ENCODE data around the gene RAP1GAP2. TPM values are rescaled to one million over a fixed set of nuclear protein-coding genes. Genes with fewer than 3 reads are reported as not detected.
A peak's percentile ranks its signal among the peaks of the same experiment; 100 is the strongest.

Gene RAP1GAP2
- polyA plus RNA-seq, 3 donors, result 1.5 to 48.4 (median 6.1) TPM

DNA sequence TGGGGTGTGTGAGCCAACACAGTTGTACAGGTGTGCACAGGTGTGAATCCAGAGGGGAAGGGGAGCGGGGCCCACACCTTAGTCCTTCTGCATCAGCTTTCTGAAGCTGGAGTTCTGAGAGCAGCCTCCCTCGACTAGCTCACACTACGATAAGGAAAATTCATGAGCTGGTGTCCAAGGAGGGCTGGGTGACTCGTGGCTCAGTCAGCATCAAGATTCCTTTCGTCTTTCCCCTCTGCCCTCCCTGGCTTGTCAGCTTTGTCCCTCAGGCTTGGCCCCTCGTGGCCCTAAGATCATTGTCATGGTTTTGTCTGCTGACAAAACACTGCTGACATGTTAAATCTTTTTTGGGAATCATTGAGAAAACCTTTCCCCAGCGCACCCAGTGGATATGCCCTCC is 219.7 kb downstream of the RAP1GAP2 start:
- peaks cover 0 to 4% of the 10 kb centered on the region in 2 donors for H3K9me3 ChIP-seq (replicated peaks in 1 of 2; ENCODE audit: control insufficient read depth in 1 of 2, insufficient read depth in 1 of 2, low read length in 2 of 2)
- 100% methylated on average over 7 of the region's 7 CpGs for WGBS (ENCODE audit: insufficient coverage)
- H3K36me3 ChIP-seq (replicated peaks in 1 of 2; ENCODE audit: control insufficient read depth in 1 of 2, insufficient read depth in 2 of 2, low read length in 2 of 2), result peaks cover 79 to 100% of the 10 kb centered on the region in 2 donors
- no peak for DNase-seq
- Mint-ChIP-seq H3K27ac (peak overlapping the region in 2 of 7 donors; percentile 57 to 59), H3K27me3 (ENCODE audit: low read depth in 3 of 3) (no peaks in the 10 kb centered on the region), H3K9me3 (peaks cover 0 to 10% (median 7%) of the 10 kb centered on the region in 7 donors), H3K4me3 (no peak overlapping the region), H3K4me1 (no peaks in the 10 kb centered on the region), H3K36me3 (peaks cover 70 to 96% of the 10 kb centered on the region in 2 donors)
- no peak overlapping the region for H2AFZ ChIP-seq (ENCODE audit: insufficient read depth, low read depth, low read length, poor library complexity, severe bottlenecking)
- no peaks in the 10 kb centered on the region for H3K79me2 ChIP-seq (ENCODE audit: insufficient read depth, low read length)
- H3K4me1 ChIP-seq (ENCODE audit: control insufficient read depth in 1 of 2, insufficient read depth in 2 of 2, low read length in 2 of 2), result no peaks in the 10 kb centered on the region
- no peak overlapping the region for H3K9ac ChIP-seq (ENCODE audit: insufficient read depth, low read length, poor library complexity, severe bottlenecking)
- intact Hi-C loops (cut with micrococcal nuclease), result no loop called here
- no peak overlapping the region for H3K4me3 ChIP-seq (replicated peaks in 1 of 3; ENCODE audit: low read depth in 2 of 3, low read length in 3 of 3)
- H4K20me1 ChIP-seq (ENCODE audit: insufficient read depth, low read length), result peaks cover 60% of the 10 kb centered on the region
- no peak overlapping the region for H3K27ac ChIP-seq (ENCODE audit: low read depth in 1 of 2, low read length in 2 of 2)
- TF ChIP-seq, protein P1, sequence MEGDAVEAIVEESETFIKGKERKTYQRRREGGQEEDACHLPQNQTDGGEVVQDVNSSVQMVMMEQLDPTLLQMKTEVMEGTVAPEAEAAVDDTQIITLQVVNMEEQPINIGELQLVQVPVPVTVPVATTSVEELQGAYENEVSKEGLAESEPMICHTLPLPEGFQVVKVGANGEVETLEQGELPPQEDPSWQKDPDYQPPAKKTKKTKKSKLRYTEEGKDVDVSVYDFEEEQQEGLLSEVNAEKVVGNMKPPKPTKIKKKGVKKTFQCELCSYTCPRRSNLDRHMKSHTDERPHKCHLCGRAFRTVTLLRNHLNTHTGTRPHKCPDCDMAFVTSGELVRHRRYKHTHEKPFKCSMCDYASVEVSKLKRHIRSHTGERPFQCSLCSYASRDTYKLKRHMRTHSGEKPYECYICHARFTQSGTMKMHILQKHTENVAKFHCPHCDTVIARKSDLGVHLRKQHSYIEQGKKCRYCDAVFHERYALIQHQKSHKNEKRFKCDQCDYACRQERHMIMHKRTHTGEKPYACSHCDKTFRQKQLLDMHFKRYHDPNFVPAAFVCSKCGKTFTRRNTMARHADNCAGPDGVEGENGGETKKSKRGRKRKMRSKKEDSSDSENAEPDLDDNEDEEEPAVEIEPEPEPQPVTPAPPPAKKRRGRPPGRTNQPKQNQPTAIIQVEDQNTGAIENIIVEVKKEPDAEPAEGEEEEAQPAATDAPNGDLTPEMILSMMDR (IDR thresholded peaks at IDR 0.05), result no peak
- no peaks in the 10 kb centered on the region for H3K27me3 ChIP-seq (ENCODE audit: control insufficient read depth in 2 of 2, insufficient read depth in 2 of 2, low read length in 2 of 2)
- no peak overlapping the region for H3K4me2 ChIP-seq (replicated peaks; ENCODE audit: extremely low read depth, low read length, poor library complexity, severe bottlenecking)

DNA sequence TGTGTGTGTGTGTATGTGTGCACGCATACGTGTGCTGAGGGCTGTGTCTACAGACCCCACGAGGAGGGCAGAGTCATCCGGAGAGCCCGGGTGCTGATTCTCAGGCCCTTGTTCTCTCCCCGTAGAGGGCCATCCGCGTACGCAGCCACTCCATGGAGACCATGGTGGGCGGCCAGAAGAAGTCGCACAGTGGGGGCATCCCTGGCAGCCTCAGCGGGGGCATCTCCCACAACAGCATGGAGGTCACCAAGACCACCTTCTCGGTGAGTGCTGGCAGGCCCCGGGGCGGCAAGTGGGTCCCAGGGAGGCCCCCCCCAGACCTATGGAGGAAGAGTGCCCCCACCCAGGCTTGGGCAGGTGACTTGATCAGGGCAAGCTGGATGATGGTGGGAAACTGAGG is 221.7 kb downstream of the RAP1GAP2 start:
- TF ChIP-seq, protein P1 (IDR thresholded peaks at IDR 0.05), result no peak
- DNase-seq, result no peak
- H3K27me3 Mint-ChIP-seq (ENCODE audit: low read depth in 3 of 3), result no peaks in the 10 kb centered on the region
- Histone ChIP-seq H3K9me3 (replicated peaks in 1 of 2; ENCODE audit: control insufficient read depth in 1 of 2, insufficient read depth in 1 of 2, low read length in 2 of 2) (peaks cover 4 to 22% of the 10 kb centered on the region in 2 donors), H2AFZ (ENCODE audit: insufficient read depth, low read depth, low read length, poor library complexity, severe bottlenecking) (no peak overlapping the region), H3K4me2 (replicated peaks; ENCODE audit: extremely low read depth, low read length, poor library complexity, severe bottlenecking) (no peak overlapping the region), H3K4me3 (replicated peaks in 1 of 3; ENCODE audit: low read depth in 2 of 3, low read length in 3 of 3) (no peak overlapping the region), H3K4me1 (ENCODE audit: control insufficient read depth in 1 of 2, insufficient read depth in 2 of 2, low read length in 2 of 2) (no peaks in the 10 kb centered on the region), H3K36me3 (replicated peaks in 1 of 2; ENCODE audit: control insufficient read depth in 1 of 2, insufficient read depth in 2 of 2, low read length in 2 of 2) (peaks cover 85 to 100% of the 10 kb centered on the region in 2 donors), H3K27ac (ENCODE audit: low read depth in 1 of 2, low read length in 2 of 2) (no peak overlapping the region), H3K79me2 (ENCODE audit: insufficient read depth, low read length) (no peaks in the 10 kb centered on the region), H3K27me3 (ENCODE audit: control insufficient read depth in 2 of 2, insufficient read depth in 2 of 2, low read length in 2 of 2) (no peaks in the 10 kb centered on the region), H4K20me1 (ENCODE audit: insufficient read depth, low read length) (peaks cover 45% of the 10 kb centered on the region), H3K9ac (ENCODE audit: insufficient read depth, low read length, poor library complexity, severe bottlenecking) (no peak overlapping the region)
- H3K4me1 Mint-ChIP-seq, result no peaks in the 10 kb centered on the region
- H3K27ac Mint-ChIP-seq, result peak overlapping the region in 1 of 7 donors; percentile 19
- no peak overlapping the region for H3K4me3 Mint-ChIP-seq
- H3K9me3 Mint-ChIP-seq, result peaks cover 11 to 23% (median 17%) of the 10 kb centered on the region in 7 donors
- intact Hi-C loops (cut with micrococcal nuclease), result no loop called here
- peaks cover 78 to 96% of the 10 kb centered on the region in 2 donors for H3K36me3 Mint-ChIP-seq
- WGBS (ENCODE audit: insufficient coverage), result 98% methylated on average over 12 of the region's 15 CpGs

Data from CD14-positive monocyte (primary cell).